NCI-H2029 treated with DMSO at 0.1 percent for 48 hours (cell line): ENCODE data around the gene SNX13.
"Not testable (repeated sequence)": the region's sequence is repeated elsewhere in the genome, so short reads cannot be mapped to it uniquely, and the experiment has no call there.

Experiments used
- DNase-seq: peaks from one replicate; lab custom pipeline; 2025; lab: John Stamatoyannopoulos, UW

The SNX13 gene

DNA sequence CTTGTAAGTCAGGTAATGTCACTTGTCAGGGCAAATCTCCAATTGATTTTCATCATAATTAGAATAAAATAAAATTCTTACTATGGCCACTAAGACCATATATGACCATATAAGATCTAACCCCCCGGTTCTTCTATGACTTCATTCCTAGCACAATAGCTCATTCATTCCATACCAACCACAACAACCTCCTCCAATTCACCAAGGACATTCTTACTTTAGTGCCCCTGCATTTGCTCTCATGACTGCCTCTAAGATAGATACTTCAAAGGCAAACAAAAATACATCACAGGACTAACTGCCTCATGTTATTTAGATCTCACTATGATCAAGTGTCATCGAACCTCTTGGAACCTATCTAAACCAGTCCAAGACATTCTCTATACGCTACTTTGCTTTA lies 90.8 kb downstream of the SNX13 start:
- DNase-seq: no peak

DNA sequence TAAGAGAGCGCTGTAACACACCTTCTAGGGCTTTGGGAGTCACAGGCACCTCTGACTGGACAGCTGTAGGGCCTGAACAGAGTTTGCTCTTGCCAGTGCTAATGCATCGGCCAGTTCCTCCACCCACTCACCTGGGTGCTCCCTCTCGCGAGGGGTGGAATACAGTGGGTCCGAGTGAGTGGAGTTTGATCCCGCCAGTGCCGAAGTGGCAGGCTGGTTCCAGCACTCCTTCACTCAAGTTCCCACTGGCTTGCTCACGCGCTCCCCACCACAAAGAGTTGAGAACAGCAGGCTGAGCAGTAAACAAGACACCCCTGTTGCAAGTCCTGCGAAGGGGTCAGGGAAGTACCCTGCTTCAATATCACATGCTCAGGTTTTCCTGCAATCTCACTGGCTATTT lies 91.8 kb downstream of the SNX13 start:
- DNase-seq: no peak

DNA sequence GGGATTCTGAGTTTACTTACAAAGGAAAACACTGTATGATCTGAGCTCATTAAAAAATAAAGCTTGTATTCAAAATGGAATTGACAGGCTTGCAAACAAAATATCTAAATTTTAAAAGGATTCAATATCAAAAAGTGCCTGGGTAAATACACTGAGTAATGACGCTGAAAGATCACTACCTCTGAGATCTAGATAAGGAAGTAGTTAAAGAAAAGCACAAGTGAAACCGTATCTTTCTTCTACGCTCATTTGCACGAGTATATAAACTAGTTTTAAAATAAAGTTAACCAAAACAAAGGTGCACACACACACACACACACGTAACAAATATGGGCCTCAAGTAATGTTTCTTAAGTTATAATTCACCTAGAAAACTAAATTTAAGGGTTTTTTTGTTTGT lies 93.4 kb downstream of the SNX13 start:
- no peak for DNase-seq

DNA sequence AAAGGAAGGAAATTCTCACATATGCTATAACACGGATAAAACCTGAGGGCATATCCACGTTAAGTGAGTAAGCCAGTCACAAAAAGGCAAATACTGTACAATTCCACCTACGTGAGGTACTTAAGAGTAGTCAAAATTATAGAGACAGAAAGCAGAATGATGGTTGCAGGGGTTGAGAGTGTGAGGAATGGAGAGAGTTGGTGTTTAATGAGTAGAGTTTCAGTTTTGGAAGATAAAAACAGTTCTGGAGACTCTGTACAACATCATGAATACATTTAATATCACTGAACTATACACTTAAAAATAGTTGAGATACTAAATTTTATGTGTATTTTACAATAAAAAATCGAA lies 95.1 kb downstream of the SNX13 start:
- DNase-seq: no peak

DNA sequence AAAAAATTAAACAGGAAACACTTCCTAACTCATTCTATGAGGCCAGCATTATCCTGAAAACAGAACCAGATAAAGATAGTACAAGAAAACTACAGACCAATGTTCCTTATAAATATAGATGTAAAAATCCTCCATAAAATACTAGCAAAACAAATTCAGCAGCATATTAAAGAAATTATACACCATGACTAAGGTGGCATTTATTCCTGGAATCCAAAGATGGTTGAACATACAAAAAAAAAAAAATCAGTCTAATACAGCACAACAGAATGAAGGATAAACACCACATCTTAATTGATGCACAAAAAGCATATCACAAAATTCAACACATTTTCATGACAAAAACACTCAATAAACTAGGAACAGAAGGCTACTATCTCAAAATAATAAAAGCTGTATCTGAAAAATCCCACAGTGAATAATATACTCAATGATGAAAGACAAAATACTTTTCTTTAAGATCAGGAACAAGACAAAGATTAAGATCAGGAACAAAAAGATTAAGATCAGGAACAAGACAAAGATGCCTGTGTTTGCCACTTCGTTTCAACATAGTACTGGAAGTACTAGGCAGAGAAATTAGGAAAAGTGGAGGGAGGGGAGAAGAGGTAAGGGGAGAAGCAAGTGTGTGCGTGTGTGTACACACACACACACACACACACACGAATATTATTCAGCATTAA lies 95.6 kb downstream of the SNX13 start:
- no peak for DNase-seq

DNA sequence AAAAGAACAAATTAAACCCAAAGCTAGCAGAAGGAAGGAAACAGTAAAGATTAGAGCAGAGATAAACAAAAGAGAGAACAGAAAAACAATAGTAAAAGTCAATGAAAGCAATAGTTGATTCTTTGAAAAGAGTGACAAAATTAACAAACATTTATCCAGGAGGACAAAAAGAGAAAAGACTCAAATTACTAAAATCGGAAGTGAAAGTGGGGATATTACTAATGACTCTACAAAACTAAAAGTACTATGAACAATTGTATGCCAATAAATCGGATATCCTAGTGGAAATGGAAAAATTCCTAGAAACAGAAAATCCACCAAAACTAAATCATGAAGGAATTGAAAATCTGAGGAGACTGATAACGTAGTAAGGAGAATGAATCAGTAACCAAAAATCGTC lies 96.3 kb downstream of the SNX13 start:
- DNase-seq: no peak

DNA sequence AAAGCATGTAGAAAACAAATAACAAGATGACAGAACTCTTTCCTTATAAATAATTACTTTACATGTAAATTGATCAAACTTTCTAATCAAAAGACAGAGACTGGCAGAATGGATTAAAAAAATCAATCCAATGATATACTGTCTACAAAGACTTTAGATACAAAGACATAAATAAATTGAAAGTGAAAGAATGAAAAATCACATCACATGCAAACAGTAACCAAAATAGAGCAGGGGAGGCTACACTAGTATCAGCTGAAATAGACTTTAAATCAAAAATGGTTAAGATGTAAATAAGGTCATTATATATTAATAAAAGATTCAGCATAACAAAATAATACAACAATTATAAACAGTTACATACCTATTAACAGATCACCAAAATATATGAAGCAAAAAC lies 97.3 kb downstream of the SNX13 start:
- DNase-seq: no peak

DNA sequence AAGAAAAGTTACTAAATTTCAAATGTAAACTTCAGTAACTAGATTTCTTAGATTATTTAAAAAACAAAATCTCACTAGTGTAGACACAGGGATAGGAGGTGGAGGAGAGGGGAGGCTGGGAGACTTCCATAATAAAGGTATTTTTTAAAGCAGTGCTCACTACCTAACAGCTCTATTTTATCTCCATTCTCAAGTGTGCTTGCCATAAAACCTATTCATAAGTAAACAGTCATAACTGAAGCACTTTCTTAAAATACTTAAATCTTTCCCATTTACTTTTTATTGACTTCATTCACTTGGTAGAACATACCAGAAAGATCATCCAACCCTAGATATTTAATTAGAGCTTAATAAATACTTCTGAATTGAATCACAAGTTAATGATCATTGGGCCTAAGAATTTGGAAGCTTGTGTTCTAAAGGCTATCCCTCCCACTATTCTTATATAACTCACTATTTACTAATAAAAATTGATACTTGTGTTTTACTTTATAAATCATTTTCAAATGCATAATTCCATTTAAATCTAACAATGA lies 107.4 kb downstream of the SNX13 start:
- no peak for DNase-seq

DNA sequence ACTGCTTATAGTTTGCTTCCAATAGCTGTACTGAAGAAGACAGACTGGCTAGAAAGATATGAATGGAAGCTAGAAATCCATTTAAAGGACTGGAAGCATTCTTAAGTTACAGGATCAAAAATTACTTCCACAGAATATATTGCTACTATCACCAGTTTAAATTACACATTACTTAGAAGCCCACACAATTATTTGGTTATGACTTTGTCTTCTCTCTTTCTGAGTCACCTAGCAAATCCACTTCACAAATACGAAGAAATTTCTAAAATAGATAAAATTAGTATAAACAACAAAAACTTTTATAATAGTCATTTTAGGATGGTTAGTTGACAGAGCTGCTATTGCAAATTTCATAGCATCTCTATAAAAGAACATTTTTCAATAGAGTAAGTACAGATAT lies 108.1 kb downstream of the SNX13 start:
- DNase-seq: no peak

DNA sequence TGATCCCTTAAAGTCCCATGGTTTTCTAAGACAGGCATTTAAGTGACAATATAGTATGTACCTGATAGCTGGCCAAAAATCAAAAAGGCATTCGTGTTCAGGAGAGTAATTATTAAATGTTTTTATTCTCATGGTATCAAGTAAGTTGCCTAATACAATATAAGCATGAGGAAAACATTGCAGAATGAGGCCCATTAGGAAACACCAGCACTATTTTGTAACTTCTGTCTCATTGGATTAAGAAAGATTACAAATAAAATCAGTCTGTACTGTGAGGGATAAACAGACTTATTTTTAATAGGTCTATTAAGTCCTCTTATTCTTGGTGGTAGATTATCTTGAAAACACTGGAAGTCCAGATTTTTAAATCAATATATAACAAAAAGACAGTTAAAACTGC lies 110.1 kb downstream of the SNX13 start:
- no peak for DNase-seq

DNA sequence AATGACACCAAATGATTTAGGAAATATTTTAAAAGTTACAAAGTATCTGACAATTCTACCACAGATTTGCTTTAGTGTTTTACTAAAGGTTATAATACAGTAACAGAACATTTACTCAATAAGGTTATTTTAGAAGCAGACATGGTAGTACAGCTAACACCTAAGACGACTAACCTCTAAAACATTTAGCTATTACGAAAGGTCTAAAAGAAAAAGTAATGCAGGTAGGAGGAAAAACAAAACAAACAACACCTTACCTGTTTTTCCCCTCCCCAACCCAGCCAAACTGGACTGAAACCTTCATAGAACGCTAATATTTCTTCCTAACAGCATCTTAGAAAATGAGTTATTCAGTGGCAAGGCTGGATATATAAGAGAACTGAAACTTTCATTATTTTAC lies 111.3 kb downstream of the SNX13 start:
- DNase-seq: no peak

DNA sequence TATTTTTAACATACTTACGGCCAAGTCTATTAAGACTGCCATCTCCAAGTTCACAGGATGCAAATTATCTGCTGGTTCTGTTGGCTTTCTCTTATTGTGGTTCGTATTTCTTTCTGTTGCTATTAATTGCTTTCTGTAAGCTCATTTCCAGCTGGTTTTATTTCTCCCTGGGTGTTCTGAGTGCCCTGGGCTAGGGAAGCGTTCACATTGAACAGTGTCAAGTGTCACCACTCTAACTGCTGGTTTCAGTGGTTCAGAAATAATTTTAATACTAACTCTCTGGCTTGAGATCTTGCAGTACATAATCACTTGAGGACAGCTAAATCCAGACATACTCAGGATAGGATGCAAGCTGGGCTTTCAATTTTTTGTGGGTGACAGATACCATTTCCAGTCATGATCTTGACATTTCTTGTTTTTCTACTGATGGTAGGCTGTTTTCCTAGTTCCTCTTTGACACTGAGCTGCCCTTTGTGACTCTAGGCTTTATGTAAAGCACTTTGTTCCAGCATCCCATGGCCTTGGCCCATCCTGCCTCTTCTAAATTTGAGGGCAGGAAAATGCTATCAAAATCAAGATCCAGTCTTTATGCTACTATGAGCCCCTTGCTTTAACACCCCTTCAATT lies 117.6 kb downstream of the SNX13 start:
- DNase-seq: no peak

DNA sequence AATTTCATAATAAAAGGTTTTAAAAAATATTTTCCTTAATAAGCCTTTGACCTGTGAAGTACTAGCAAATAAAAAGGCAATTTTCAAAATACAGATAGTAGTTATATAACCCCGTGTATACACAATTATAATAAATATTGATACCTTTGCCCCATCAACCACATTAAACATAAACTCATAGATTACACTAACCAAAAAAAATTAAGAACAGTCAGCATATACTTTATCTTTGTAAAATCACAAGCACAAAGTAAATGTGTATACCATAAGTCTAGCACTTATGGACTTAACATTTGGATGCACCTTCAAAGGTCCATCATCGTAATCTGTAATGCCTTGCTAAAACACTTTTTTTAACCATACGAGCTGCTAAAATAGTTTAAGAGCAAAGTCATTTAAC lies 123.4 kb downstream of the SNX13 start:
- DNase-seq: no peak

DNA sequence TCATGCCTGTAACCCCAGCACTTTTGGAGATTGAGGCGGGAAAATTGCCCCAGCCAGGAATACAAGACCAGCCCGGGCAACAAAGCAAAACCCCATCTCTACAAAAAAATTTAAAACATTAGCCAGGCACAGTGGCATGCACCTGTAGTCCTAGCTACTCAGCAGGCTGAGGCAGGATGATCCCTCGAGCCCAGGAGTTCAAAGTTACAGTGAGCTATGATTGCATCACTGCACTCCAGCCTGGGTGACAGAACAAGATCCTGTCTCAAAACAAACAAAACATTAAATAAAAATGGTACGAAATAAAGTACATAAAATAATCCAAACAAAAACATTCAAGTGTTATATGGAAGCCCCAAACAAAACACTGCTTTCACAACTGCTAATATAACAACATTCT lies 125.0 kb downstream of the SNX13 start:
- DNase-seq: no peak

DNA sequence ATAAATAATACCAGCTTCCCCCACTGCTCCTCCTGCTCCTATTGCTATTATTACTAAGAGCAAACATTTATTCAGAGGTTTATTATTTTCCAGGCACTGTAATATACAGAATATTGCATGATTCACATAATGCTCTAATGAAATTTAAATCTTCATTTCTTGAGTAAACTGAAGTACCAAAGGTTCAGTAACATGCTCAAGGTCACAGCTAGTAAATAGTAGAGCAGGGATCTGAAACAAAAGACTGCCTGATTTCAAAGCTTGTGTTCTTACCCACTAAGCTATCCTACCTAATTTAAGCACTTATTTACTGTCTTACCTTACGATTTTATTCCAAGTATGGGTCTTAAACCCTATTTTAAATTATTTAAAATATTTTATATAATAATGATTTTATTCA lies 126.2 kb downstream of the SNX13 start:
- no peak for DNase-seq

DNA sequence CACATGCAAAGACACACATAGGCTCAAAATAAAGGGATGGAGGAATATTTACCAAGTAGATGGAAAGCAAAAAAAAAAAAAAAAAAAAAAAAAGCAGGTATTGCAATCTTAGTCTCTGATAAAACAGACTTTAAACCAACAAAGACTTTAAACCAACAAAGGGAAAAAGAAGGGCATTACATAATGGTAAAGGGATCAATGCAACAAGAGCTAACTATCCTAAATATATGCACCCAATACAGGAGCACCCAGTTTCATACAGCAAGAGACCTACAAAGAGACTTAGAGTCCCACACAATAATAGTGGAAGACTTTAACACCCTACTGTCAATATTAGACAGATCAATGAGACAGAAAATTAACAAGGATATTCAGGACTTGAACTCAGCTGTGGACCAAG lies 131.1 kb downstream of the SNX13 start:
- DNase-seq: not testable (repeated sequence)

DNA sequence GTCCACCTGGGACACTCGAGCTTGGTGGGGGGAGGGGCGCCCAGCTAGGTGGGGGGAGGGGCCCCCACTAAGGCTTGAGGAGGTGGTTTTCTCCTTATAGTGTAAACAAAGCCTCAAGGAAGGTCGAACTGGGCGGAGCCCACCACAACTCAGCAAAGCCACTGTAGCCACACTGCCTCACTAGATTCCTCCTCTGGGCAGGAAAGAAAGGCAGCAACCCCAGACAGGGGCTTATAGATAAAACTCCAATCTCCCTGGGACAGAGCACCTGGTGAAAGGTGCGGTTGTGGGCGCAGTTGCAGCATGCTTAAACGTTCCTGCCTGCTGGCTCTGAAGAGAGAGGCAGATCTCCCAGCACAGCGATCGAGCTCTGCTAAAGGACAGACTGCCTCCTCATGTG lies 133.1 kb downstream of the SNX13 start:
- no peak for DNase-seq

DNA sequence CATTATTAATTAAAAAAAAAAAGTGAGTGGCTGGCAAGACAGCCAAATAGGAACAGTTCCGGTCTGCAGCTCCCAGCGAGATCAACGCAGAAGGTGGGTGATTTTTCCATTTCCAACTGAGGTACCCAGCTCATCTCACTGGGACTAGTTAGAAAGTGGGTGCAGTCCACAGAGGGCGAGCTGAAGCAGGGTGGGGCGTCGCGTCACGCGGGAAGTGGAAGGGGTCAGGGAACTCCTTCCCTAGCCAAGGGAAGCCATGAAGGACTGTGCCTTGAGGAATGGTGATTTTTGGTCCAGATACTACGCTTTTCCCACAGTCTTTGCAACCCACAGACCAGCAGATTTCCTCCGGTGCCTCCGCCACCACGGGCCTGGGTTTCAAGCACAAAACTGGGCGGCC lies 133.7 kb downstream of the SNX13 start:
- no peak for DNase-seq

DNA sequence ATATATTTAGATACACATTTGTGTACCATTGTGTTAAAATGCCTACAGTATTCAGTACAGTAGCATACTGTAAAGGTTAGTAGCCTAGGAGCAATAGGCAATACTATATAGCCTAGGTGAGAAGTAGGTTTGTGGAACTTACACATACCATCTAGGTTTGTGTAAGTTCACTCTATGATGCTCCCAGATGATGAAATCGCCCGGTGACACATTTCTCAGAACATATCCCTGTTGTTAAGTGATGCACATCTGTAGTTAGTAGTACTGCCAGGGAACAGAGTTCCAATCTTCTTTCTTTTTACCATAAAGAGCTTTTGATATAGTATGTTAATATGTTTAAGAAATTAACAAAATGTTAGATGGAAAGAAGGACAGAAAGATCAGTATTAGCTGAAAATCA lies 138.2 kb downstream of the SNX13 start:
- no peak for DNase-seq

DNA sequence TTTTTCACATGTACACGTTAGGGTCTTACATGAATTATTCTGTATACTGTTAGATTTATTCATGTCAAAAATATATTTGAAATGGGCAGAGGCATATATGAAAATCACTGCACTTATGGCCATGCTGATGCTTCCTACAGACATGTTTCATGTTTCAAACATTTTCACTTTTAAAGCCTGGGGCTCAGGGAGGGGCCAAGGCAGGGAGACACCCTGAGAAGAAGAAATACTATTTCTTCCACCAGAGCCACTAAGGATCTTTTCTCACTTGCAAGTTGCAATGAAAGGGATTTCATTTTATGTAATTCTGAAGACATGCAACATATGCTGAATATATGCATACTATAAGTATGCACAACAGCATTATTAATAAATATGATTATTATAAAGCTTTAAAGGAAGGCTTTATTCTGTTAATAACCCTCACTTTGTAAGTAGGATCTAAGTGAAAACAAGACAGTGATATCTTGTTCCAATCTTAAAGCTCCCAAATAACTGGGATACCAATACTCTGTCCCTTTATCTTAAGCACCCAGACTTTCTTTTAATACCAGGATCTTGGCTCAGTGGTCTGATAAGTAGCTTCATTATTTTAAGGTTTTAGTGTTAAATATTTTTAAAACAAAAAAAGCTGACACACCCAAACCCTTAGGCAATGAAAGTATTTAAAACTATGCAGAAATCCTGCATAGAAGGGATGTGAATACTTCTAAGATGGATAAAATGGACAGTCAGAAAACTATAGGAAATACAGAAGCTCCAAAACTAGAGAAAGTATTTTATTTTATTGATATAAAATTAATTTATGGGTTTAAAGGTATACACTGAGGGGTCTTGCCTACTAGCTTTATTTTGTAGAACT lies 148.0 kb downstream of the SNX13 start:
- no peak for DNase-seq

DNA sequence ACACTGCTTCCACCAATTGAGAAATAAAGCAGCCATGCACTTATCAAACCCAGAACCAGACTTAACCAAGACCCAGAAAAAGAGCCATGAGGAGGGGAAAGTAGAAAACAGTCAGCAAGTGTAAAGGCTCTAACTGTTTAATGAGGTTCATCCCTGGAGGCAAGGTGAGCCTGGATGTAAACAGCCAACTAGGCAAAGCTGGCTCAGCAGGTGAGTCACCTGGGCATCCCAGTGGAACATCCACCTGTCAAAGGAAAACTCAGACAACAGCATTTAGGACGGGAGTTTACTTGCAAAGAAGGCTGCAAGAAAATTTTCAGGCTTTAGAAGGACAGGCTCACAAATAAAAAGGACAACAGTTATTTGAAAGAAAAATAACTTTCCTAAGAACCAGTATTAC lies 153.0 kb downstream of the SNX13 start:
- no peak for DNase-seq

DNA sequence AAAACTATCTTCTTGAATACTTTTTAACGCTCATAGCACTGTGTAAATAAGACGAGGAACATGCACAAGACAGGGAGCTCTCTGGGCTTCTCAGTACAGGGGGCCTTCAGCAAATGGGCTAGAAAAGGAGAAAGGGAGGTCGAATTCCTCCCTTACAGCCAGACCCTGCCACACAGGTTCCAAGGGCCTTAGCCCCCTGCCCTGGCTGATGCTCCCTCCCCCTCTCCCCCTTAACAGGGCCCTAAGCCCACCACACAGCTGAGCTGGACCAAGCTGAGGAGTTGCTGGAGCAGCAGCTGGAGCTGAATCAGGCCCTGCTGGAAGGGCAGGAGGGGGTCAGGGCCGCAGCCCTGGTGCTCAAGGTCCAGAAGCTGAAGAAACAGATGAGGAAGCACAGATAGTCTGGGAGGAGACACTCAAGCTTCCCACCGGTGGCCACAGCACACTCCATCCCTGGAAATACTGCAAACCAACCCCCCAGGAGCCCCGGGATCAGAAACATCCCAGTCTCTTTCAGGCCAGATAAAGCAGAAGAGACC lies 153.9 kb downstream of the SNX13 start:
- DNase-seq: no peak

DNA sequence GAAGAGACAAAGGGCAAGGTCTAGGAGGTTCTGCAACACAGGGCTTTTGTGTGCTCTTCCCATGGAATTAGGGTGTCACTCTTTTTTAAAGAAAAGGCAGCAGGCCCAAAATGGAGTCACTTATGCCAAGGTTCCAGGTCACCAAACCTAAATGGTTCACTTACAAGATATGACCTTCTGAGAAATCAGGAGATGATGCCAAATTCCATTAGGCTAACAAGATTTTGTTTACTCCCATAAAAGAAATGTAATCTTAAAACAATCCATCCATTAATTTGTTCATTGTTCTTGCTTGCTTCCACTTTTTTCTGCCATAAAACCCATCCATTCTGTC lies 158.1 kb downstream of the SNX13 start:
- no peak for DNase-seq
